HG02885 (cell line): ENCODE data around the gene URB1.
"Not testable (repeated sequence)": the region's sequence is repeated elsewhere in the genome, so short reads cannot be mapped to it uniquely, and the experiment has no call there.

Experiments
- ATAC-seq: cut with Tn5 transposase; IDR thresholded peaks from one replicate; pipeline ENCODE4 v1.9.1; 2021; ENCODE audit warnings: mild to moderate bottlenecking; ENCODE audit not compliant: unreplicated experiment, poor library complexity

URB1 gene

GRCh38 chr21:32328595-32328994, 64.2 kb downstream of the URB1 start:
- no peak for ATAC-seq

- no peak for ATAC-seq
These were observed 67.1 kb downstream of the URB1 start for GRCh38 chr21:32325706-32326105.

- ATAC-seq: no peak
These were observed 70.1 kb downstream of the URB1 start for GRCh38 chr21:32322676-32323075.

GRCh38 chr21:32322103-32322502, 70.7 kb downstream of the URB1 start:
- no peak for ATAC-seq

- ATAC-seq: no peak
These were observed 71.3 kb downstream of the URB1 start for GRCh38 chr21:32321480-32321879.

- no peak for ATAC-seq
These were observed 72.1 kb downstream of the URB1 start for GRCh38 chr21:32320726-32321125.

- ATAC-seq: no peak
These were observed 72.8 kb downstream of the URB1 start for GRCh38 chr21:32320059-32320458.

GRCh38 chr21:32319012-32319411, 73.8 kb downstream of the URB1 start:
- ATAC-seq: no peak

GRCh38 chr21:32317726-32318125, 75.1 kb downstream of the URB1 start:
- no peak for ATAC-seq

- no peak for ATAC-seq
These were observed 76.2 kb downstream of the URB1 start for GRCh38 chr21:32316361-32317215.

- ATAC-seq: no peak
These were observed 77.1 kb downstream of the URB1 start for GRCh38 chr21:32315511-32316281.

- no peak for ATAC-seq
These were observed 78.0 kb downstream of the URB1 start for GRCh38 chr21:32314806-32315205.

GRCh38 chr21:32312976-32313375, 79.8 kb downstream of the URB1 start:
- no peak for ATAC-seq

GRCh38 chr21:32312326-32312725, 80.5 kb downstream of the URB1 start:
- no peak for ATAC-seq

GRCh38 chr21:32311621-32312020, 81.2 kb downstream of the URB1 start:
- no peak for ATAC-seq

GRCh38 chr21:32310976-32311375, 81.8 kb downstream of the URB1 start:
- ATAC-seq: not testable (repeated sequence)

GRCh38 chr21:32309906-32310460, 82.8 kb downstream of the URB1 start:
- ATAC-seq: no peak

GRCh38 chr21:32308696-32309095, 84.1 kb downstream of the URB1 start:
- ATAC-seq: no peak

- no peak for ATAC-seq
These were observed 85.1 kb downstream of the URB1 start for GRCh38 chr21:32307706-32308105.

GRCh38 chr21:32306021-32306780, 86.6 kb downstream of the URB1 start:
- ATAC-seq: no peak
